HL-60 (cell line): ENCODE data around the gene OR2H2.

Experiments
- CTCF ChIP-seq: IDR thresholded peaks from one replicate; pipeline ENCODE4 v1.5.1; 2011; ENCODE audit warnings: low read length, control low read depth, inconsistent platforms; ENCODE audit not compliant: insufficient read depth
- GABPA ChIP-seq: IDR thresholded peaks from 2 replicates; pipeline ENCODE4 v1.6.1; 2012; ENCODE audit warnings: low read depth
- POLR2AphosphoS5 ChIP-seq: IDR thresholded peaks from 2 replicates; pipeline ENCODE4 v1.6.1; 2012; ENCODE audit warnings: low read depth
- SPI1 ChIP-seq: IDR thresholded peaks from 2 replicates; pipeline ENCODE4 v1.6.1; 2012; ENCODE audit warnings: low read depth, mild to moderate bottlenecking, borderline replicate concordance

GRCh38 chr6:29624520-29624961, 39.6 kb downstream of the OR2H2 start:
- no peak for TF ChIP-seq CTCF
- no peak for TF ChIP-seq SPI1
- TF ChIP-seq POLR2AphosphoS5: no peak
- no peak for TF ChIP-seq GABPA
